Measurements from ENCODE around the gene SVBP.

SVBP gene

GRCh38 chr1:42846257-42847110, 29.3 kb upstream of the SVBP start, which contains the start of gene ZNF691 (continued):
- TF ChIP-seq ZNF423 (tag by site-specific recombination; IDR thresholded peaks at IDR 0.05) (no peak), KLF1 (tag by site-specific recombination; IDR thresholded peaks at IDR 0.05) (no peak), FEZF1 (tag by site-specific recombination; IDR thresholded peaks at IDR 0.05) (no peak), ZFP3 (tag by site-specific recombination; IDR thresholded peaks at IDR 0.05; ENCODE audit: low read depth) (no peak), ZBTB1 (tag by site-specific recombination; IDR thresholded peaks at IDR 0.05) (no peak), ZNF121 (tag by site-specific recombination; IDR thresholded peaks at IDR 0.05) (no peak), ZSCAN16 (tag by site-specific recombination; IDR thresholded peaks at IDR 0.05) (peak; percentile 21; the same call in 1 of the 2 replicates), ZSCAN4 (tag by site-specific recombination; IDR thresholded peaks at IDR 0.05) (no peak; the same call in 1 of the 2 replicates), ZNF311 (tag by site-specific recombination; IDR thresholded peaks at IDR 0.05; ENCODE audit: borderline replicate concordance) (no peak), ZNF416 (tag by site-specific recombination; IDR thresholded peaks at IDR 0.05) (no peak), ZNF473 (tag by site-specific recombination; IDR thresholded peaks at IDR 0.05) (no peak), ZNF561 (tag by site-specific recombination; IDR thresholded peaks at IDR 0.05; ENCODE audit: borderline replicate concordance) (peak; percentile 70; the same call in 1 of the 2 replicates), CTCF (tag by site-specific recombination; IDR thresholded peaks at IDR 0.05) (peak; percentile 96), ZNF791 (tag by site-specific recombination; IDR thresholded peaks at IDR 0.05) (no peak), ZBTB21 (tag by site-specific recombination; IDR thresholded peaks at IDR 0.05) (no peak; the same call in 1 of the 2 replicates), ZNF518A (tag by site-specific recombination; conservative IDR thresholded peaks at IDR 0.05; ENCODE audit: low read depth) (peak; percentile 65), ZNF18 (tag by site-specific recombination; IDR thresholded peaks at IDR 0.05) (no peak), ZFP41 (tag by site-specific recombination; IDR thresholded peaks at IDR 0.05; ENCODE audit: borderline replicate concordance) (no peak), KLF8 (tag by site-specific recombination; IDR thresholded peaks at IDR 0.05) (peak; percentile 51), EGR2 (tag by site-specific recombination; IDR thresholded peaks at IDR 0.05; ENCODE audit: low read depth) (peak; percentile 60), ZBTB44 (tag by site-specific recombination; IDR thresholded peaks at IDR 0.05) (no peak), ZNF670 (tag by site-specific recombination; IDR thresholded peaks at IDR 0.05; ENCODE audit: low read depth) (no peak), WT1 (tag by site-specific recombination; IDR thresholded peaks at IDR 0.05) (no peak; the same call in 1 of the 2 replicates), ZNF610 (tag by site-specific recombination; IDR thresholded peaks at IDR 0.05; ENCODE audit: borderline replicate concordance) (peak; percentile 78; the same call in 1 of the 2 replicates), ZNF280C (tag by site-specific recombination; IDR thresholded peaks at IDR 0.05) (no peak), ZNF549 (tag by site-specific recombination; IDR thresholded peaks at IDR 0.05) (no peak)
